GM12878 (cell line): ENCODE measurements around the gene CHN2. TPM values are rescaled to one million over a fixed set of nuclear protein-coding genes. Genes with fewer than 3 reads are reported as not detected.

Experiments
- ATAC-seq: fragments of 200-7000 bp; cut with Tn5 transposase; 3 replicates; pipeline ENCODE4 v1.9.1; 2020; ENCODE audit warnings: mild to moderate bottlenecking, moderate library complexity
- BruUV-seq: library from RNA; stranded (reverse); fragments of 400-500 nt; replicated peaks from 2 replicates; lab custom pipeline; 2021; lab: Mats Ljungman, UMichigan
- CTCF ChIA-PET: fragments of 300-600 bp; sonication (Branson Sonifier 250); formaldehyde crosslinking; extraction: SDS; loops from one replicate; lab custom pipeline; 2021; ENCODE audit warnings: inconsistent platforms; lab: Yijun Ruan, JAX
- POLR2A ChIA-PET: fragments of 350-600 bp; formaldehyde crosslinking; extraction: SDS; loops from one replicate; lab custom pipeline; 2021; ENCODE audit warnings: inconsistent platforms; lab: Charles Lee
- RAD21 ChIA-PET: fragments of 300-600 bp; sonication (Branson Sonifier 250); formaldehyde crosslinking; loops from one replicate; lab custom pipeline; 2023; ENCODE audit warnings: antibody characterized with exemption; ENCODE audit not compliant: unreplicated experiment; lab: Charles Lee
- SMC1A ChIA-PET: fragments of 300-600 bp; sonication (Branson Sonifier 250); formaldehyde crosslinking; loops from one replicate; lab custom pipeline; 2023; ENCODE audit not compliant: unreplicated experiment, uncharacterized antibody; lab: Charles Lee
- DNase-seq: peaks from one replicate; pipeline ENCODE4 v3.0.0-alpha.2; 2011; ENCODE audit warnings: low read depth, low spot score
- FAIRE-seq: peaks from 3 replicates; lab custom pipeline; 2011; peaks lifted over from hg19 to GRCh38; lab: Jason Lieb, UNC
- H2AFZ ChIP-seq: 2 replicates; pipeline ENCODE4 v1.6.0; 2011; ENCODE audit warnings: low read depth, low read length, control low read depth; ENCODE audit not compliant: control insufficient read depth
- H3K27ac ChIP-seq: 2 replicates; pipeline ENCODE4 v1.5.1; 2011; ENCODE audit warnings: control low read depth; ENCODE audit not compliant: control insufficient read depth, insufficient read depth
- H3K27me3 ChIP-seq, 2 experiments: replicated peaks in 1 of 2; 2 replicates each; pipeline versions ENCODE4 v1.6.0 to v1.6.1; 2011; ENCODE audit warnings: low read length in 1 of 2; ENCODE audit not compliant: control insufficient read depth in 2 of 2, insufficient read depth in 2 of 2
- H3K36me3 ChIP-seq, 2 experiments: 2 replicates each; pipeline ENCODE4 v1.5.1; 2011; ENCODE audit warnings: low read length in 1 of 2; ENCODE audit not compliant: control insufficient read depth in 2 of 2, insufficient read depth in 2 of 2
- H3K4me1 ChIP-seq: 2 replicates; pipeline ENCODE4 v1.6.1; 2011; ENCODE audit warnings: mild to moderate bottlenecking, low read length, moderate library complexity, mixed read lengths; ENCODE audit not compliant: control insufficient read depth, insufficient read depth
- H3K4me2 ChIP-seq: 2 replicates; pipeline ENCODE4 v1.6.0; 2011; ENCODE audit warnings: control low read depth; ENCODE audit not compliant: control insufficient read depth, insufficient read depth
- H3K4me3 ChIP-seq: fragments of 200-600 bp; sonication (generic); 2 replicates; pipeline ENCODE4 v1.5.1; 2016
- H3K79me2 ChIP-seq: 2 replicates; pipeline ENCODE4 v1.6.0; 2011; ENCODE audit warnings: low read length; ENCODE audit not compliant: control insufficient read depth, insufficient read depth
- H3K9ac ChIP-seq: 2 replicates; pipeline ENCODE4 v1.8.0; 2011; ENCODE audit warnings: low read length, control low read depth, mixed read lengths; ENCODE audit not compliant: control insufficient read depth, insufficient read depth
- H3K9me3 ChIP-seq: replicated peaks from 3 replicates; pipeline ENCODE4 v1.5.1; 2011; ENCODE audit warnings: mild to moderate bottlenecking, low read length; ENCODE audit not compliant: control insufficient read depth, insufficient read depth
- H4K20me1 ChIP-seq: 2 replicates; pipeline ENCODE4 v1.6.0; 2011; ENCODE audit not compliant: control insufficient read depth, insufficient read depth
- EED ChIP-seq: sonication (generic); IDR thresholded peaks from 2 replicates; pipeline ENCODE4 v1.6.1; 2016; ENCODE audit warnings: antibody characterized with exemption, low read depth
- HDAC6 ChIP-seq: fragments of 200-600 bp; sonication (generic); IDR thresholded peaks from one replicate; pipeline ENCODE4 v1.8.0; 2017; ENCODE audit warnings: antibody characterized with exemption; ENCODE audit not compliant: unreplicated experiment
- KDM1A ChIP-seq: fragments of 200-600 bp; sonication (generic); IDR thresholded peaks from 2 replicates; pipeline ENCODE4 v1.6.1; 2016; ENCODE audit warnings: borderline replicate concordance
- MYB ChIP-seq: fragments of 150-350 bp; IDR thresholded peaks from 2 replicates; pipeline ENCODE4 v1.6.1; 2014; ENCODE audit warnings: mild to moderate bottlenecking, low read depth, low read length, borderline replicate concordance
- POU2F2 ChIP-seq: IDR thresholded peaks from 3 replicates; pipeline ENCODE4 v1.6.1; 2011; ENCODE audit warnings: low read depth, mild to moderate bottlenecking, low read length, borderline replicate concordance
- WGBS: methylation state at CpG from one replicate; pipeline ENCODE4 v1.1.6; 2016; ENCODE audit warnings: low lambda C conversion rate; ENCODE audit not compliant: insufficient replicate concordance, insufficient coverage; ENCODE audit errors: missing lambda C conversion rate; 5-methylcytosine and 5-hydroxymethylcytosine counted together
- in situ Hi-C: fragments of 300-500 bp; cut with MboI; formaldehyde crosslinking; loops from 9 replicates; pipeline ENCODE4 v1.14.3; 2018; ENCODE audit warnings: mixed read lengths
- intact Hi-C: fragments of 100-400 bp; cut with micrococcal nuclease; formaldehyde crosslinking; loops from one replicate; pipeline ENCODE4 v1.14.2; 2022; ENCODE audit not compliant: unreplicated experiment
- polyA plus RNA-seq, 11 experiments: library from polyadenylated mRNA; depleted of rRNA in 4 of 11; unstranded in 6 of 11; stranded (reverse) in 5 of 11; fragments of >200 nt; fragmentation: Nextera tagmentation in 4 of 11; fragmentation: Illumina TruSeq in 1 of 11; extraction: Ambion mirVana in 4 of 11; extraction: Trizol in 1 of 11; gene quantifications; 1 replicate in 1 of 11; 2 replicates in 10 of 11; pipeline versions ENCODE4 v1.2.1 to v1.2.3, GENCODE V29; 2011 to 2016; ENCODE audit warnings: inconsistent platforms in 2 of 11, missing spikeins in 2 of 11, low read depth in 1 of 11
- total RNA-seq, 4 experiments: library from RNA; depleted of rRNA in 3 of 4; stranded (reverse); fragments of >200 nt in 3 of 4; fragmentation: Illumina TruSeq in 1 of 4; extraction: Trizol in 1 of 4; gene quantifications; 2 replicates each; pipeline versions ENCODE4 v1.2.1 to v1.2.3, GENCODE V29; 2013 to 2021

CHN2 gene
- total and polyA plus RNA-seq, 10 of the 15 experiments (the other 5 are each of a cell fraction or from before 2014, with no cell fraction given): 0.11 to 3.8 (median 0.37) TPM; not detected in 2

DNA sequence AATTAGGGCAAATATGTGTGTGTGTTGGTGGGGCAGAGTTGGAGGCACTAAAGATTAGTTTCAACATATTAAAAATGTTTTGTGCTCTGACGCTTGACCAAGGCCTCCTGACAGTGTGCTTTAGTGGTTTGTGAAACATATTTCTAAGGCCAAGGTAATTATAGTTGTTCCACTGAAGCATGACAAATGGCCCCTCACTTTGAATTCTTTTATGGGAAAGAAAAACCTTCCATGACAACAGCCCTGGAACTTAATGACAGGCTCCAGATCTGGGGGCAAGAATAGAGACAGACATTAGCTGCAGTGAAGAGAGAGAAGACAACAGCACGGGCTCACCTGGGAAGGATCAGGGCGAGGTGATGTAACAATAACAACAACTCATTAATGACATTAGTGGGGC, 155.8 kb downstream of the CHN2 start:
- Histone ChIP-seq H3K9ac (no peak overlapping the region), H3K4me1 (no peaks in the 10 kb centered on the region), H4K20me1 (no peaks in the 10 kb centered on the region), H3K9me3 (no peaks in the 10 kb centered on the region), H3K79me2 (no peaks in the 10 kb centered on the region), H3K27ac (no peak overlapping the region), H3K27me3 (no peaks in the 10 kb centered on the region), H3K36me3 (no peaks in the 10 kb centered on the region), H3K4me2 (no peak overlapping the region), H3K4me3 (no peak overlapping the region), H2AFZ (no peak overlapping the region)
- ATAC-seq: no peak; the same call in 2 of the 3 replicates
- TF ChIP-seq EED (no peak), HDAC6 (no peak), MYB (no peak)
- ChIA-PET CTCF (no interaction called here), RAD21 (no interaction called here), SMC1A (no interaction called here), POLR2A (no interaction called here)
- FAIRE-seq: no peak
- no TSS peak for BruUV-seq
- DNase-seq: no peak
- in situ Hi-C loops (no loop called here), intact Hi-C loops (no loop called here)
- WGBS: 13% methylated on average over 3 of the region's 3 CpGs

DNA sequence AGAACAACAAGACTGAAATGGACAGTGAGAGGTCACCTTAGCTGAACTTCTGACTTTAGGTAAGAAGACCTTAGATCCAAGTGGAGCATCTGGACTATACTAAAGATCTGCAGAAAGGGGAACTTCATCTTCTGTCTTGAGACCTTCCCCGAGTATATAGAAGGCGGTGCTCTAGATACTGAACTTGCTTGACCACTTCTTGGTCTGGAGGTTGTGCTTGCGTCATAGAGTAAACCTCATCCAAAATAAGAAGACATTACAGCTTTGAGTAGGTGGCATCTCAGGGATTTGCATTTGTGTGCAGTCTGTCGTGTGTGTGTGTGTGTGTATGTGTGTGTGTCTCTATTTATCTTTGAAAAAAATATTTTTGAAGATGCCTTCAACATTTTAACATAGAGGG, 157.5 kb downstream of the CHN2 start:
- ChIA-PET CTCF (no interaction called here), POLR2A (no interaction called here)
- H3K4me2 ChIP-seq: no peak overlapping the region
- H3K27ac ChIP-seq: no peak overlapping the region
- H3K9me3 ChIP-seq: no peaks in the 10 kb centered on the region
- no peak for FAIRE-seq
- BruUV-seq: no TSS peak
- TF ChIP-seq KDM1A: no peak
- peak; percentile 46; the same call in 1 of the 3 replicates for TF ChIP-seq POU2F2
- TF ChIP-seq, all 136 proteins: peak for 1
- intact Hi-C loops: no loop called here
- Histone ChIP-seq H2AFZ (no peak overlapping the region), H3K4me1 (no peaks in the 10 kb centered on the region), H3K79me2 (no peaks in the 10 kb centered on the region), H3K36me3 (no peaks in the 10 kb centered on the region), H3K4me3 (no peak overlapping the region), H4K20me1 (no peaks in the 10 kb centered on the region), H3K9ac (no peak overlapping the region), H3K27me3 (no peaks in the 10 kb centered on the region)
- in situ Hi-C loops: no loop called here
- SMC1A ChIA-PET: no interaction called here
- RAD21 ChIA-PET: no interaction called here
- 11% methylated on average over 4 of the region's 4 CpGs for WGBS
- no peak for DNase-seq
- peak; percentile 93 for ATAC-seq
